Measurements from ENCODE around the gene CDC14A. TPM values are rescaled to one million over a fixed set of nuclear protein-coding genes. Genes with fewer than 3 reads are reported as not detected.

Gene CDC14A
- total RNA-seq, 1 donor from 2014 or later: 5.9 TPM

DNA sequence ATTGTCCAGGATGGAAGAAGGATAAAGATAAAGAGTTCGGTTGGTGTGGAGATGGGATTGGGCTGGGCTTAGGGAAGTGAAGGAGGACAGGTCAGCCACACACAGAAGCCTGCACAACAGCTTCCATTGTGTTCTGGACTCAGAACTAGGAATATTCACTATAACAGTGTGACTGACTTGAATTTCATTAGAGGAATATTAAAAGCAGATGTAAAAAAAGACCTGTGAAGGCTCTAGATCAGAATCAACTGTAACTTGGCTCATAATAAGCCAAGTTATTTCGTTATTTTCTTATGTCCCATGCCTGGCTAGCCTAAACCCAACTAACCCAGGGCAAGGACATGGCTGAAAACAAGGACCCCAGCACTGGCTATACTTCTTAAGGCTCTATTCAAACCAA lies 129.0 kb downstream of the CDC14A start:
- no peak for DNase-seq (ENCODE audit: low read depth)

DNA sequence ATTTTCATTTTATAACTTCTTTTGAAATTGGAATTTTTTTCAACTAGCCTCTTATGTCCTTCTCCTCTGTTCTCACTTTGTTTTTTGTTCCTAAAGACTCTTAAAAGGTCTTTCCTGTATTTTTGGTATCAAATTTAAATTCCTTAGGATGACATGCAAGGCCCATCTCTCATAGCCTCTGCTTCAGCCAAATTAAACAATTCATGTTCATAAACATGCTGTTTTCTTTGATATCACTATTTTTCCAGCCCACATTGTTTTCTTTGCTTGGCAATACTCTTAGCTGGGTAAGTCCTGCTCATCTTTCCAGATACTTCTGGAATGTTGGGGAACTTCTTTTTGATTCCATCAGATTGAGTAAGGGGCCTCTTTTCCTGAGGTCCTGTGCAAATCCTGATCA lies 129.9 kb downstream of the CDC14A start:
- DNase-seq (ENCODE audit: low read depth): no peak

DNA sequence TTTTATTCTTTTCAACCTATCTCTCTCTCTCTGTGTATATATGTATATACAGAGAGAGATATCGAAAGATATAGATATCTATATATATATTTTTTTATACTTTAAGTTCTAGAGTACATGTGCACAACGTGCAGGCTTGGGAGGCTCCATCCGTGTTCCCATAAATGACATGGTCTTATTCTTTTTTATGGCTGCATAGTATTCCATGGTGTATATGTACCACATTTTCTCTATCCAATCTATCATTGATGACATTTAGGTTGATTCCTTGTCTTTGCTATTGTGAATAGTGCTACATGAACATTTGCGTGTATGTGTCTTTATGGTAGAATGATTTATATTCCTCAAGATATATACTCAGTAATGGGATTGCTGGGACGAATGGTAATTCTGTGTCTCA lies 130.4 kb downstream of the CDC14A start:
- no peak for DNase-seq (ENCODE audit: low read depth)

DNA sequence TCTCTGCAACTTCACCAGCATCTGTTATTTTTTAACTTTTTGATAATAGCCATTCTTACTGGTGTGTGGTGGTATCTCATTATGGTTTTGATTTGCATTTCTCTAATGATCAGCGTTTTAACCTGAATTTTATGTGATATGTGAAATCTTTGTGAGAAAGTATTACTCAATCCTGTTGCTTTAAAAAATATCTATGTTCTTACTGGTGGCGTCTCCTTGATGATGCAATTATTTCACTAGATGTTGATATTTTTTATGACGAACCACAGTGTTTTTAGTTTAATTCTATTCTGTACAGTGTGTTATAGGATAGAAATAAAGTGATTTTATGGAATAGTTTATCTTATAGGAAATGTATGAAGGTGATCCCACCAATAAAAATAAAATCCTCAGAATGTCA lies 130.9 kb downstream of the CDC14A start:
- no peak for DNase-seq (ENCODE audit: low read depth)

DNA sequence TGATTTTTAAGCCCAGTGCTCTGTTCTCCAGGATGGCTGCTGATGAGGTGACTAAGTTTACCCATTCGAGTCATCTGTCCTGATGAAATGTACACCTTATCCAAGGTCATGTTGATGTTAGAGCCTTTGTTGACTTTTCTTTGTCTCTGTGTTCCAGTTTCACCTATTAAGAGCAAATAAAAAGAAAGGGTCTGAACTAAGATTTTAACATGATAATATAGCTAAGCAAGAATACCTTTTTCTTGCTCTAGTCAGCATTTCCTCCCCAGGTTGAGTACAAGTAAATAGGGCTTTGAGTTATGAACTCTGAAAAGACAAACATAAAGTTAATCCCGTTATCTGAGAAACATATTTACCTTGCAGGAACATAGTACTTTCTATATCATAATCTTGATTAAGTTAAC lies 133.6 kb downstream of the CDC14A start:
- no peak for DNase-seq (ENCODE audit: low read depth)

DNA sequence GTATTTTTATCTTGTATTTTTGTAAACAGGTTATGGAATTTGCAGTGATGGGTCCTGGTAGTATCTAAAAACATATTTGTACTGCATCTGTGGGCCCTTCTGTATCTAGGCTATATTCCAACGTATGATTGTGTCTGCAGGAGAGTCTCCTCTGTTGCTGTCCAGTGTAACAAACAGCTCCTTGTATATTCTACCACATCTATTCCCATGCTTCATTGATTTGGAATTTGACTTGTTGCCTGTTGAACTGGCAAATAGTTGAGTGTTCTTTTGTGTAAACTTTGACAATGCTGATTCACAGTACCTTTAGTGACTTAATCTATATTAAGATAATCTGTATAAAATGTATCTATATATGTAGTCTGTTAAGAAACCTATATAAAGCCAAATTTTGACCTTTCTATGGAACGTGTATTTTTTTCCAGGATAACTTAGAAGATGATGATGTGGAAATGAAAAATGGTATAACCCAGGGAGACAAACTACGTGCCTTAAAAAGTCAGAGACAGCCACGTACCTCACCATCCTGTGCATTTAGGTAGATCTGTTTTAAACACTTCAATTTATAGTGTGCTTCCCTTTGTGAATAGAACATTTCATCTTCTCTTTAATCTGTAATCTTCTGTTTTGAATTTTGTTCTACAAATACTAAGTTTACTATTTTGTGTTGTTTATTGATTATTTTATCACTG lies 142.2 kb downstream of the CDC14A start:
- DNase-seq (ENCODE audit: low read depth): no peak

DNA sequence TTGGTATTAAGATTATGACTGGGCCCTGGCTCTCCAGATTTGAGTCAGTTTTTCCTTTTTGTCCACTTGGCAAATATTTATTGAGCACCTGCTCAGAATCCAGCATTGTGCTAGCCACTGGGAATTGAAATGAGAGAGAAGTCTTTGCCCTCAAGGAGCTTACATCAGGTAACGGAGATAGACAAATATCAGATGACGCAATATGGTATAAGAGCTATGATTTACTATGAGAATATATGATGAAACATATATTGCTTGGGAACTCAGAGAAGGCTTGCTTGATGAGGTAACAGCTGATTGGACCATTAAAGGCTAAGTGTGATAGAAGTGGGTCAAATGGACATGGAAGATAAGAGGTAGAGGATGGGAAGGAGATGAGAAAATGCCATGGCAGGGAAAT lies 144.6 kb downstream of the CDC14A start:
- DNase-seq (ENCODE audit: low read depth): no peak

DNA sequence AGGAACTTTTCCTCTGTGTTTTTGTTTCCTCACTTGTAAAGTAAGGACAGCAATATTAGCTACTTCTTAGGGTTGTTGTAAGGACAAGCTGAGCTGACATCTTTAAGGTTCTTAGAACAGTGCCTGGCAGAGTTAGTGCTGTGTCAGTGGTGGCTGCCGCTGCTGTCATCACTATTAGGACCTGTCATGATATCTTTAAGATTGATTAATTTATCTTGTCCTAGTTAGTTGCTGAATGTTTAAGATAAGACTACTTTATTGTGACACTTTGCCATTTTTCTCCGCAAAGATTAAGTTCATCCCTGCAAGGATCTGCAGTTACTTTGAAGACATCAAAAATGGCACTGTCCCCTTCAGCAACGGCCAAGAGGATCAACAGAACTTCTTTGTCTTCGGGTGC lies 145.5 kb downstream of the CDC14A start:
- DNase-seq (ENCODE audit: low read depth): no peak

DNA sequence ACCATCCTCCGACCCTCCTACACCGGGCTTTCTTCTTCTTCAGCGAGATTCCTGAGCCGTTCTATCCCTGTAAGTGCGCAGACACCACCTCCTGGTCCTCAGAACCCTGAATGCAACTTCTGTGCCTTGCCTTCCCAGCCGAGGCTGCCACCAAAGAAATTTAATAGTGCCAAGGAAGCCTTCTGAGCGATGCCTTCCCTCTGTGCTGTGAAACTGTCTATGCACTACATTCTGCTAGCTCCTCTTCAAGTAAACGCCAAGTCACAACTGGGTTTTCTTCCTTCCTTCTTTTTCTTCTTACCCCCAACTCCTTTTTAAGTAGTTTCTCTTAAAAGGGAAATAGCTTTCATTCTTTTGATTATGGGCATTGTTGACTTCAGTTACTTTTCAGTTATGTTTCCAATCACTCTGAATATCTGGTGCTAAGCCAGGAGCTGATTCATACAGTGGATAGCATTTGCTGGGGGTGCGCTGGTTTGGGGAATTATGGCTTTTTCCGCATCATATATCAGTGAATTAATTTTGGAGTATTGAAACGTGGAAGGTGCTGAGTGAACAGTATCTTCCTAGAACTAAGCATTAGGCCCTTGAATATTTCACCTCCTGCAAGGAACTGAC lies 147.0 kb downstream of the CDC14A start:
- no peak for DNase-seq (ENCODE audit: low read depth)

DNA sequence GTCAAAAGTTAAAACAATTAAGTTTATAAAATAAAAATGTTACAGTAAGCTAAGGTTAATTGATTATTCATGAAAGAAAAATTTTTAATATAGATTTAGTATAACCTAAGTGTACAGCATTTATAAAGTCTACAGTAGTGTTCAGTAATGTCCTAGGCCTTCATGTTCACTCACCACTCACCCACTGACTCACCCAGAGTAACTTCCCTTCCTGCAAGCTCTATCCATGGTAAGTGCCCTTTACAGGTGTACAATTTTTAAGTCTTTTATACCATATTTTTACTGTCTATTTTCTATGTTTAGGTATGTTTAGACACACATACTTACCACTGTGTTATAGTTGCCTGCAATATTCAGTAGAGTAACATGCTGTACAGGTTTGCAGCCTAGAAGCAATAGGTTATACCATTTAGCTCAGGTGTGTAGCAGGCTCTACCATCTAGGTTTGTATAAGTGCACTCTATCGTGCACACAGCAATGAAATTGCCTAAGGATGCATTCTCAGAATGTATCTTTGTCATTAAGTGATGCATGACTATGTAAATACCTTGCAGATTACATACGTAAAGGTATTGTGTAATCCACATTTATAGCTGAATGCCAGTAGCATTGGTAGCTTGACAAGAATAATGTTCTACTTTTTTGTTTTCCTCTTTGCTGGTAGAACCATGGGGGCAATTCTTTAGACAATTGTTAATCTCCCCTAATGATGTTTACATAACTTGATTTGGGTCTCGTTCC lies 149.9 kb downstream of the CDC14A start:
- DNase-seq (ENCODE audit: low read depth): no peak

DNA sequence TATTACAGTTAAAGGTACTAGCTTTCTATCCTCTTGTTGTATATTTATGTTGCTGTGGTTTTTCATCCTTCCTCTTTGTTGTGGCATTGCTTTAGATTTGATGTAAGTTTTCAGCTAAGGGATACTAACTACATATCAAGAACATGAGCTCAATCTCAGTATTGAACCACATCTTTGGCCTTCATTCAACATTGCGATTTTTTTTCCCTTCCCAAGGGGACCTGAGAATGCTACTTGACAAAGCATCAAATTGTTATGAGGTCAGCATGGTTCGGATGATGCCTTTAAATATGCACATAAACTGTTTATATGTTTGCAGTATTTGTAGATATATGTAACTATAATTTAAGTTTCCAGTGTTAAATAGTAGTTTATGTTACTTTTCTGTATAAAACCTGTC lies 153.9 kb downstream of the CDC14A start:
- peak; percentile 16 for DNase-seq (ENCODE audit: low read depth)

DNA sequence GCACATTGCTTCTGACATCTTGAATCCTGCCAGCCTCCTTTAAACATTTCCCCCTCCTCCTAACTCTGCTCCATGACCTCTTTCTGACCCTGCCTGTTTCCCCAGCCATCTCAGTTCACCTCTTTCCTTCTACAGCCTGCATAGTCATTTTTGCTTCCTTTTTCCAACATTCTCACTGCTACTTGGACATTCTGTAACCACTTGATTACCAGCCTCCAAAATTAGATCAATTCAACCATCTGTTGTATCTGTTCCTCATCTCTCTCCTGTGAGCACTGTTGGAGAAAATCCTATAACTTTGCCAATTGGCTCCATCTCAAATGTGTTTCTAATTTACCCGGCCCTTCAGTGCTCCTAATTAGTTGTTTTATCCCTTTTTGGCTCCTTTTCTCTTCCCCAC lies 158.1 kb downstream of the CDC14A start:
- no peak for DNase-seq (ENCODE audit: low read depth)

DNA sequence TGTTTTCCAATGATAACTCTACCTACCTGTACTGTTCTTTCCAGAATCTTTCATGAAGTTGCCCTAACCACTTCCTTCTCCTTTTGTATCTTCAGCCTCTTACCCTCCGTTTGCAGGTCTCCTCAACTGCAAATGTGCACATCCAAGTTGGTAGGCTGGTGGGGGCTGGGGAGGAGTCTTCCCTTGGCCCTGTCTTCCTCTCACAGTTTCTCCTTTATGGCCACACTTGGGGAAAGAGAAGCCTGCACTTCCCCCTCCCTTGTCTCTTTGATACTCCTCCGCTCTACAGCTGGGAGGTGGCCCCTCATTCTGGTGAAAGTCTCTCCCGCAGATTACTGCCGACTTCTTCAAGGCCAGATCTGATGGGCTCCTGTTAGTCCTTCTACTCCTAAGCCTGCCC lies 158.8 kb downstream of the CDC14A start:
- no peak for DNase-seq (ENCODE audit: low read depth)

DNA sequence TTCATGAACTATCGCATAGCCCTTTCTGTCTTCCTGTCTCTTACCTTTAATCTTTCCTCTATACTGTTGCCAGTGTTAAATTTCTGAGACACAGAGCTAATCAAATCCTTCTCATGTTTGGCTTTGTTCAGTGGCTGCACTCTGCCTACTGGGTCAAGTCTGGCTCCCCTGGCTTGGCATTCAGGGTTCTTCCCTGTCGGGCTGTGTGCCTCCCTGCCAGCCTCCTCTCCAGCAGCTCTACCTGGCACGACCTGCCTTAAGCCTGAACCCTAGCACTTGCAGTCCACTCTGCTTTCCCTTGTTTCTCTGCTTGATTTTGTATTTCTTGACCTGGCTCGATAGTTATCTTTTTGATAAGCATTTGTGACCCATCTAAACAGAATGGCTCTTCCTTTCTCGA lies 159.5 kb downstream of the CDC14A start:
- no peak for DNase-seq (ENCODE audit: low read depth)

DNA sequence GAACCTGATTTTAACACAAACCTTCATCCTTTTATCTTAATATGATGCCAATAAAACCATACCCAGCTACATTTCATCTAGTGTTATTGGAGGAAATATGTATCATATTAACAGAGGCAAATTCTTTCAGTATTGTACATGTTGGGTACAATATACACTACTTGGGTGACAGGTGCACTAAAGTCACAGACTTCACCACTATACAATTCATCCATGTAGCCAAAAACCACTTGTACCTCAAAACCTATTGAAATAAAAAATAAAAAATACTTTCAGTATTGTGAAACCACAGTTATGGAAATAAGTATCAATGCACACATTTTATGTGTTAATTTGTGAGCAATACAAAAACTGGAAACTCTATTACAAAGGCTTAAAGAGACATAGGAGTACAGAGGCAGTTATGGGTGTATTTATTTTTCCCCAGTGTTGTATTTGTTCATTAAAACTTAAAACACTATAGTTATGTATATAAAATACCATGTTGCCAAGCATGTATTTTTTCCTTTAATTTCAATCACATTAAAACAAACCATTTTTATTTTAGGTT lies 160.6 kb downstream of the CDC14A start:
- DNase-seq (ENCODE audit: low read depth): no peak

DNA sequence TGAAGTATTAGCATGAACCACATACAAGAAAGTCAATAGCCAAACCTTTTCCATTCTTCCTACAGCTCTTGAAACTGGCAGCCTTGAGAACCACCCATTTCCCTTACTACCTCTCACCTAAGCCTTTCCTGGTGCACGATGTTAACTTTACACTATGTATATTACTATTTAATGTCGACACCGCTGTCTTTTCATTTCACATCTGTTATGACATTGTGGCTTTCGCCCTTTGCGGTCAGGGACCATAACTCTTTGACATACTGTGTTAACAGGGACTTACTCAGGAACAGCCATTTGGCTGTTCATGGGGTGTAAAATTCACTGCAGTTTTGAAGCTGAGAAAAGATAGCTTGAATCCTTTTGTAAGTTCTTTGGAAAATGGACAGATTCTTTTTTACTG lies 164.6 kb downstream of the CDC14A start:
- no peak for DNase-seq (ENCODE audit: low read depth)

DNA sequence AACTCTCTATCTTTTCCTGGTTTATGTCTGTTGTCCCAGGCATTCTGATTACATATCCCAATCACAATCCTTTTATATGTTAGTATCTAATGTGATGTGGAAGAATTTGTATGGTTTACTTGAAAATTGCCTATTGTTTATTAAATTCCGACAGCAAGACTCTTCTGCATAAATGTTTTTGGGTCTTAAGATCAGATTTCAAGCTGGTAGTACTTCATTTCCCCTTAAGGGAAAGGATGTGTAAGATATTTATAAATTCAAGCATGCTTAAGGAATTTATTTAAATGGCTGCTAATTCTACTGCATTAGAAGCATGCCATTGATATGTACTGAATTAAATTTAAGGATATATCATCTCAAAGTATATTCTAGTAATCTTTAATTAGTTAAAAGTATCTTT lies 165.2 kb downstream of the CDC14A start:
- no peak for DNase-seq (ENCODE audit: low read depth)

DNA sequence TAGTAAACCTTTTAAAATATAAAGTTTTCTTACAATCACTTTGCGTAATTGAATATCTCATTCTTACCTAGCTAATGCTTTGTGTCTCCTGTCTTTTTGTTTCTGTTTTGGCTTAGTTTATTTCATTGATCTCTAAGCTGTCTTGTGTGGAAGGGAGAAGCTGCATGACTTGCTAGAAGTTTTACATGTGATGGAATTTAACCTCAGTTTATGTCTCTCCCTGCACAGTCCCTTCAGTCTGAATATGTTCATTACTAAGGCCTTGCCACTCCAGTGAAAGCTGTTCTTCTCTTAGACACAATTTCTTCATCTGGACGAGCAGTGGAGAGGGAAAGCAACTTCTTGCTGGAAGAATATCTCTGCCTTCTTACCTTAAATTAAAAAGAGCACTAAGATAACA lies 165.7 kb downstream of the CDC14A start:
- no peak for DNase-seq (ENCODE audit: low read depth)

DNA sequence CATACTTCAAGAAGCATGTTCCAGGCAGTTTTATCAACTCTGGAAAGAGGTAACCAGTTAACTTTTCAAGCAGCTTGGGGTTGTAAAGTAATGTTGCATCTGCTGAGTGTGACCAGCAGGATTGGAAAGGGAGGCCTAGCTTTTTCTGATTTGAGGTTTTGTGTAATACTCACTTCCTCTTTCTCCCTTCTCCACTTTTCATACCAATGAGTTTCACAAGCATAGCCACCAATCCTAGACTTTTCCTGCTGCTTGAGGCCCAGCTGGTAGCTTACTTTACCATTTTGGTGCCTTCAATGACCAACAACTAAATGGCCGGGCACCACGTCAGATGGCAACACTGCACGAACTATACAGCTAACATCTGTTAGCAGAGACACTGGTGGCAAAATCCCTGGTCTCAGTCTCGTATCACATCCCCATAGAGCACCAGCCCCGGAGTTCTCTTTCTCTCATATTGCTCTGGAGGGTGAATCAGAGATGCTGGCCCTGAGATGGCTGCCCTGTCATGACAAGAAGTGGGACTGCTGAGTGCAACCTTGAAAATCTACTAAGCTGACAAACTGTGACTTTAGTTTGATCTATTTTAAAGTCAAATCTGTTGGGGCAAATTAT lies 170.8 kb downstream of the CDC14A start:
- no peak for DNase-seq (ENCODE audit: low read depth)

DNA sequence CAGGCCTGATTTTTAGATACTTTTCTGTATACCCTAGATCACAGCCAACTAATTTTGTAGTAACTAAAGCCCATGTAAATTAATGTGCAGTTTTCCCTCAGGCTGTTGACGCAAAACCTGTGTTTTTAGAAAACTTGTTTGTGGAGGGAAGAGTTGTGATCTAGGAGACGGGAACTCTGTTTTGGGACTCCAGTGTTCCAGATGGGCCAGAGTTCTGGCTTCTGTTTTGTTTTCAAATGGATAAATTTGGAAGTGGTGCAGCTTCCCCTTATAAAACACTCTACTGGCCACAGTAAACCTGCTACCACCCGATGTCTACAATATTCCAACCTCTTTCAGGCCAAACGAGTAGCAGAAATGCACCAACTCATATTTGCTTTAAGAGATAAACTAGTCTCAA lies 172.0 kb downstream of the CDC14A start:
- no peak for DNase-seq (ENCODE audit: low read depth)

DNA sequence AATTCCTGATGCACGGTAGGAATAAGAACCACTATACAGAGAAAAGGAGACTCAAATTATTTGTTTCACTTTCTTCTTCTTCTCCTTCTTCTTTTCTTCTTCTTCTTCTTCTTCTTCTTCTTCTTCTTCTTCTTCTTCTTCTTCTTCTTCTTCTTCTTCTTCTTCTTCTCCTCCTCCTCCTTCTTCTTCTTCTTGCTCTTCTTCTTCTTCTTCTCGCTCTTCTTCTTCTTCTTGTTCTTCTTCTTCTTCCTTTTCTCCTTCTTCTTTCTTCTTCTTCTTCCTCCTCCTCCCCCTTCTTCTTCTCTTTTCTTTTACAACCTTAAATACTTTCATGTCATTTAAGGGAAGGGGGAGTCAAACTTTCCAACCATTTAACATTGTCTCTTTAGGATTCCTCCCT lies 174.6 kb downstream of the CDC14A start:
- no peak for DNase-seq (ENCODE audit: low read depth)

DNA sequence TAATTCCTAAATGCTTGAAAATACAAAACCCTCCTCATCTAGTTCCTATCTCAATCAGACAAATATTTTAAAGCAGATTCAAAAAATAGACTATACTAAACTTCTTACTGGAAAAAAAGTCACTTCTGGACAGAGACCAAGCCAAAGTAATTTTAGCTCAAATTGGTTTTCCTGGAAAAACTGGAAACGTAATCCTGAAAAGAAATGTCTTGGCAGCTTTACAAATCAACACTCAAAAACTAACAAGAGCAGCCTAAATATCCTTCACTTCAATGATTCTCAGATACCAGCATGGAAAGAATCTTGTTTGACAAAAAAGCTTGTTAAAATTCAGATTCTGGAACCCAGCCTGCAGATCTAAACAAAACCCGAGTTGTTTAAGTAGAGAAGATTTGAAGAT lies 176.6 kb downstream of the CDC14A start:
- DNase-seq (ENCODE audit: low read depth): peak; percentile 71

All from myocyte (in vitro differentiated cells).